ENCODE results near the gene PDCD2. TPM values are rescaled to one million over a fixed set of nuclear protein-coding genes. Genes with fewer than 3 reads are reported as not detected.
"Not testable (repeated sequence)": the region's sequence is repeated elsewhere in the genome, so short reads cannot be mapped to it uniquely, and the experiment has no call there.

Gene PDCD2, protein sequence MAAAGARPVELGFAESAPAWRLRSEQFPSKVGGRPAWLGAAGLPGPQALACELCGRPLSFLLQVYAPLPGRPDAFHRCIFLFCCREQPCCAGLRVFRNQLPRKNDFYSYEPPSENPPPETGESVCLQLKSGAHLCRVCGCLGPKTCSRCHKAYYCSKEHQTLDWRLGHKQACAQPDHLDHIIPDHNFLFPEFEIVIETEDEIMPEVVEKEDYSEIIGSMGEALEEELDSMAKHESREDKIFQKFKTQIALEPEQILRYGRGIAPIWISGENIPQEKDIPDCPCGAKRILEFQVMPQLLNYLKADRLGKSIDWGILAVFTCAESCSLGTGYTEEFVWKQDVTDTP
- 10 to 100 TPM; 36.5 to 43.9 TPM for total RNA-seq
- 10 to 100 TPM; 49.8 to 65.4 TPM for polyA plus RNA-seq
- long read RNA-seq, donor 1, partial matches to known transcripts: 0 of 6 reads
- long read RNA-seq, donor 1, other reads (novel, unspliced or antisense): 2 of 6 reads
- long read RNA-seq, donor 2, transcript PDCD2-208 (6 exons, 3,378 nt): major isoform, 7 of 15 reads
- long read RNA-seq, donor 2, partial matches to known transcripts: 0 of 15 reads
- long read RNA-seq, donor 2, other reads (novel, unspliced or antisense): 2 of 15 reads

- Histone ChIP-seq H3K27ac (ENCODE audit: low read depth in 1 of 2, low read length in 2 of 2) (peak within 1 kb of the TSS; percentile 6 to 81), H3K9me3 (ENCODE audit: control insufficient read depth, low read length) (no peaks in the 10 kb centered on the region), H3K4me3 (ENCODE audit: low read length in 2 of 2) (peak within 1 kb of the TSS; percentile 65 to 70), H3K36me3 (ENCODE audit: control insufficient read depth in 1 of 2, insufficient read depth in 2 of 2, low read length in 1 of 2) (peaks cover 0 to 7% of the 10 kb centered on the region in 2 donors), H3K4me1 (ENCODE audit: control insufficient read depth in 1 of 2, insufficient read depth in 2 of 2, low read length in 2 of 2) (no peaks in the 10 kb centered on the region), H3K27me3 (ENCODE audit: control insufficient read depth in 1 of 2, insufficient read depth in 2 of 2, low read length in 1 of 2) (no peaks in the 10 kb centered on the region)
- 0 to 1% methylated on average over 79 to 81 of the region's 81 CpGs for WGBS, 2 donors
- ATAC-seq (ENCODE audit: low FRiP score): peak; percentile 97
- peak; percentile 96 to 98 for DNase-seq
- intact Hi-C loops (cut with DNase I): loop anchor here in 1 of 2 donors (1.0 kb wide), 1 partner anchor 31 kb away; the partner anchor contains the start of gene PSMB1
These were observed at the start of gene PDCD2 for GRCh38 chr6:170584181-170584953. Gene PDCD2 (minus strand): TSS chr6:170584637. CDS start chr6:170584581, 56 bp downstream.

DNA sequence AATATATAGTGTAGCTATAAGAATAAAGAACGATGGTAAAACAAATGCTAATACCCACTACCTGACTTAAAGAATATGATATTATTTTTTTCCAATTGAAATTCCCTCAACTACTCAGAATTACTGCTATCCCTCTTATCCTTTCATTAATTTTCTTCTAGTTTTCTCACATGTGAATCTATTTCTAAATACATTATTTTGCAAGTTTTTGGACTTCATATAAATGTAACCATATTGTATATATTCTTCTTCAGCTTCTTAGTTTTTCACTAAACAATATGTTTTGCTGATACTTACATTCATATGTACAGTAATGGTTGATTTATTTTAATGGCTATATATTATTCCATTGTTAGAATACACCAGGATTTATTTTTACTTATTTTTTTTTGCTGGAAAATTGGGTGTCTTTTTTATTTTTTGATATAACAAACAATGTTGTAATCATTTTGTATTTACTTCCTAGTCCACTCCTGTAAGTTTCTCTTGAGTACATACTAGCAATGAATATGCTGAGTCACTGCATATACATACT is 31.6 kb upstream of the PDCD2 start:
- H3K4me3 ChIP-seq (ENCODE audit: low read length in 2 of 2); H3K9me3 ChIP-seq (ENCODE audit: control insufficient read depth, low read length); H3K4me1 ChIP-seq (ENCODE audit: control insufficient read depth in 1 of 2, insufficient read depth in 2 of 2, low read length in 2 of 2); H3K27me3 ChIP-seq (ENCODE audit: control insufficient read depth in 1 of 2, insufficient read depth in 2 of 2, low read length in 1 of 2); ATAC-seq (ENCODE audit: low FRiP score); intact Hi-C loops (cut with DNase I); H3K36me3 ChIP-seq (ENCODE audit: control insufficient read depth in 1 of 2, insufficient read depth in 2 of 2, low read length in 1 of 2); H3K27ac ChIP-seq (ENCODE audit: low read depth in 1 of 2, low read length in 2 of 2); DNase-seq: not testable (repeated sequence)
- no CpG with 5 or more reads among the region's 1 CpG for WGBS, 2 donors

GRCh38 chr6:170612256-170612804 is 27.9 kb upstream of the PDCD2 start:
- WGBS, 2 donors: 2 to 3% methylated on average over 9 to 39 of the region's 55 CpGs
- H3K9me3 ChIP-seq (ENCODE audit: control insufficient read depth, low read length); H3K27ac ChIP-seq (ENCODE audit: low read depth in 1 of 2, low read length in 2 of 2); H3K4me3 ChIP-seq (ENCODE audit: low read length in 2 of 2); intact Hi-C loops (cut with DNase I); H3K27me3 ChIP-seq (ENCODE audit: control insufficient read depth in 1 of 2, insufficient read depth in 2 of 2, low read length in 1 of 2); H3K4me1 ChIP-seq (ENCODE audit: control insufficient read depth in 1 of 2, insufficient read depth in 2 of 2, low read length in 2 of 2); H3K36me3 ChIP-seq (ENCODE audit: control insufficient read depth in 1 of 2, insufficient read depth in 2 of 2, low read length in 1 of 2); DNase-seq: not testable (repeated sequence)
- ATAC-seq (ENCODE audit: low FRiP score): peak; percentile 71

DNA sequence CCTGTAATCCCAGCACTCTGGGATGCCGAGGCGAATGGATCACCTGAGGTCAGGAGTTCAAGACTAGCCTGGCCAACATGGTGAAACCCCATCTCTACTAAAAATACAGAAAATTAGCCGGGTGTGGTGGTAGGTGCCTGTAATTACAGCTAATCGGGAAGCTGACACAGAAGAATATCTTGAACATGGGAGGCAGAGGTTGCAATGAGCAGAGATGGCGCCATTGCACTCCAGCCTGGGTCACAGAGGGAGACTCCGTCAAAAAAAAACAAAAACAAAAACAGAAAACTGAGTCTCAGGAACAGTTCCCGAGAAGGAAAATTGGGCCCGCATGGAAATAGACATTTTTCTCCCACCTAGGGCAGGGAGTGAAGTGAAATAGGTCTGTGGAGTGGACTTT is 24.8 kb upstream of the PDCD2 start:
- 73 to 81% methylated on average over 8 of the region's 8 CpGs for WGBS, 2 donors
- H3K27ac ChIP-seq (ENCODE audit: low read depth in 1 of 2, low read length in 2 of 2); intact Hi-C loops (cut with DNase I); H3K9me3 ChIP-seq (ENCODE audit: control insufficient read depth, low read length); H3K4me3 ChIP-seq (ENCODE audit: low read length in 2 of 2); ATAC-seq (ENCODE audit: low FRiP score); DNase-seq; H3K36me3 ChIP-seq (ENCODE audit: control insufficient read depth in 1 of 2, insufficient read depth in 2 of 2, low read length in 1 of 2); H3K4me1 ChIP-seq (ENCODE audit: control insufficient read depth in 1 of 2, insufficient read depth in 2 of 2, low read length in 2 of 2); H3K27me3 ChIP-seq (ENCODE audit: control insufficient read depth in 1 of 2, insufficient read depth in 2 of 2, low read length in 1 of 2): not testable (repeated sequence)

- H3K9me3 ChIP-seq (ENCODE audit: control insufficient read depth, low read length): no peaks in the 10 kb centered on the region
- H3K27me3 ChIP-seq (ENCODE audit: control insufficient read depth in 1 of 2, insufficient read depth in 2 of 2, low read length in 1 of 2): no peaks in the 10 kb centered on the region
- H3K27ac ChIP-seq (ENCODE audit: low read depth in 1 of 2, low read length in 2 of 2): no peak overlapping the region
- WGBS, 2 donors: 59 to 78% methylated on average over 6 of the region's 6 CpGs
- no peak overlapping the region for H3K4me3 ChIP-seq (ENCODE audit: low read length in 2 of 2)
- no peaks in the 10 kb centered on the region for H3K36me3 ChIP-seq (ENCODE audit: control insufficient read depth in 1 of 2, insufficient read depth in 2 of 2, low read length in 1 of 2)
- intact Hi-C loops (cut with DNase I): no loop called here
- ATAC-seq (ENCODE audit: low FRiP score): no peak
- DNase-seq: no peak
- no peaks in the 10 kb centered on the region for H3K4me1 ChIP-seq (ENCODE audit: control insufficient read depth in 1 of 2, insufficient read depth in 2 of 2, low read length in 2 of 2)
These were observed 21.3 kb upstream of the PDCD2 start for GRCh38 chr6:170605574-170606259.

- peaks cover 3% of the 10 kb centered on the region for H3K9me3 ChIP-seq (ENCODE audit: control insufficient read depth, low read length)
- no peak overlapping the region for H3K4me3 ChIP-seq (ENCODE audit: low read length in 2 of 2)
- no peaks in the 10 kb centered on the region for H3K4me1 ChIP-seq (ENCODE audit: control insufficient read depth in 1 of 2, insufficient read depth in 2 of 2, low read length in 2 of 2)
- H3K36me3 ChIP-seq (ENCODE audit: control insufficient read depth in 1 of 2, insufficient read depth in 2 of 2, low read length in 1 of 2): no peaks in the 10 kb centered on the region
- intact Hi-C loops (cut with DNase I): no loop called here
- no peaks in the 10 kb centered on the region for H3K27me3 ChIP-seq (ENCODE audit: control insufficient read depth in 1 of 2, insufficient read depth in 2 of 2, low read length in 1 of 2)
- ATAC-seq (ENCODE audit: low FRiP score) (no peak), DNase-seq (no peak)
- H3K27ac ChIP-seq (ENCODE audit: low read depth in 1 of 2, low read length in 2 of 2): no peak overlapping the region
These were observed 12.8 kb upstream of the PDCD2 start for GRCh38 chr6:170597278-170597677.

DNA sequence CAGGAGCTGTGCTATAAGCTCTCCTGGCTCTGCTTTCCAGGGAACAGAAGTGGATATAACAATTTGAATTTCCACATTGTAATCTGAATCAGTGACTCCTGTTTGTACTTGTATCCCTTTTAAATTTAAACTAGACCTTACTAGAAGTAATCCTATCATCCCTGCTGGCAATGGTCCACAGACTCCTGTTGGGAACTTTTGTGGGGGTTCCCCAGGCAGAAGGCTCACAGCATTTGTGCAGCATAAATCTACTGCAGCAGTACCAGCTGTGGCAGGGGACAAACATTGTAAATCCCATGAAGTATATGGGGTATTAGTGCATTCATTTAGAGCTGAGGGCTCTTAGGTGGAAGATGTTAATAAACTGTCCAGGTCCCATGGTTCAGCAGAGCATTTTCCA is 12.0 kb upstream of the PDCD2 start:
- Histone ChIP-seq H3K9me3 (ENCODE audit: control insufficient read depth, low read length) (peaks cover 3% of the 10 kb centered on the region), H3K4me3 (ENCODE audit: low read length in 2 of 2) (no peak overlapping the region), H3K4me1 (ENCODE audit: control insufficient read depth in 1 of 2, insufficient read depth in 2 of 2, low read length in 2 of 2) (no peaks in the 10 kb centered on the region), H3K27me3 (ENCODE audit: control insufficient read depth in 1 of 2, insufficient read depth in 2 of 2, low read length in 1 of 2) (no peaks in the 10 kb centered on the region), H3K27ac (ENCODE audit: low read depth in 1 of 2, low read length in 2 of 2) (no peak overlapping the region), H3K36me3 (ENCODE audit: control insufficient read depth in 1 of 2, insufficient read depth in 2 of 2, low read length in 1 of 2) (no peaks in the 10 kb centered on the region)
- DNase-seq (no peak), ATAC-seq (ENCODE audit: low FRiP score) (no peak)
- intact Hi-C loops (cut with DNase I): no loop called here

DNA sequence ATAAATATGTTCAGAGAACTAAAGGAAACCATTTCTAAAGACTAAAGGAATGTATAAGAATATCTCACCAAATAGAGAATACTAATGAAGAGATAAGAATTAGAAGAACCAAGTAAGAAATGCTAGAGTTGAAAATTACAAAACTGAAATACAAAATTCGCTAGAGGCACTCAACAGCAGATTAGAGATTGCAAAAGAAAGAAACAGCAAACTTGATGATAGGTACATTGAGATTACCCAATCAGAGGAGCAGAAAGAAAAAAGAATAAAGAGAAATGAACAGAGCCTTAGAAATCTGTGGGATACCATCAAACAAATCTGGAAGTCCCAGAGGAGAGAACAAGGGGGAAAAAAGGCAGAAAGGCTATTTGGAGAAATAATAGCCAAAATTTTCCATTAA is 6.3 kb upstream of the PDCD2 start:
- Histone ChIP-seq H3K27me3 (ENCODE audit: control insufficient read depth in 1 of 2, insufficient read depth in 2 of 2, low read length in 1 of 2) (no peaks in the 10 kb centered on the region), H3K36me3 (ENCODE audit: control insufficient read depth in 1 of 2, insufficient read depth in 2 of 2, low read length in 1 of 2) (no peaks in the 10 kb centered on the region), H3K4me1 (ENCODE audit: control insufficient read depth in 1 of 2, insufficient read depth in 2 of 2, low read length in 2 of 2) (no peaks in the 10 kb centered on the region), H3K9me3 (ENCODE audit: control insufficient read depth, low read length) (peaks cover 5% of the 10 kb centered on the region), H3K4me3 (ENCODE audit: low read length in 2 of 2) (no peak overlapping the region), H3K27ac (ENCODE audit: low read depth in 1 of 2, low read length in 2 of 2) (no peak overlapping the region)
- WGBS, 2 donors: 65 to 76% methylated on average over 1 of the region's 1 CpG
- ATAC-seq (ENCODE audit: low FRiP score): no peak
- no peak for DNase-seq
- intact Hi-C loops (cut with DNase I): no loop called here
